Measurements from ENCODE around the gene TAF7.
A peak's percentile ranks its signal among the peaks of the same experiment; 100 is the strongest.
"Not testable (repeated sequence)": the region's sequence is repeated elsewhere in the genome, so short reads cannot be mapped to it uniquely, and the experiment has no call there.

TAF7 gene

GRCh38 chr5:141351591-141351990 lies 31.0 kb upstream of the TAF7 start:
- no peak overlapping the region for H3K4me3 ChIP-seq (ENCODE audit: low read depth, low read length)

GRCh38 chr5:141349917-141350619 lies 29.5 kb upstream of the TAF7 start, which contains the start of gene PCDHGB1:
TSS of gene PCDHGB1 (plus strand) at chr5:141350099. CDS start at chr5:141350261, 162 bp downstream.
- peak; percentile 81 for DNase-seq (ENCODE audit: low read depth)
- no peak for TF ChIP-seq MYC (IDR thresholded peaks at IDR 0.05; ENCODE audit: low read depth, low read length)
- TF ChIP-seq POLR2A (IDR thresholded peaks at IDR 0.05; ENCODE audit: extremely low read depth, insufficient read length), result no peak
- TF ChIP-seq CTCF (IDR thresholded peaks at IDR 0.05; ENCODE audit: low read depth, low read length), result peak; percentile 77
- TF ChIP-seq MAX (IDR thresholded peaks at IDR 0.05; ENCODE audit: low read depth, low read length), result no peak
- H3K4me3 ChIP-seq (ENCODE audit: low read depth, low read length), result peak within 1 kb of the TSS; percentile 58

More at GRCh38 chr5:141351591-141351990, 31.0 kb upstream of the TAF7 start:
- no peak for DNase-seq (ENCODE audit: low read depth)
- no peak for TF ChIP-seq CTCF (IDR thresholded peaks at IDR 0.05; ENCODE audit: low read depth, low read length)
- no peak for TF ChIP-seq MYC (IDR thresholded peaks at IDR 0.05; ENCODE audit: low read depth, low read length)
- TF ChIP-seq POLR2A (IDR thresholded peaks at IDR 0.05; ENCODE audit: extremely low read depth, insufficient read length), result no peak
- no peak for TF ChIP-seq MAX (IDR thresholded peaks at IDR 0.05; ENCODE audit: low read depth, low read length)

GRCh38 chr5:141346017-141346416 lies 25.4 kb upstream of the TAF7 start:
- H3K4me3 ChIP-seq (ENCODE audit: low read depth, low read length), result not testable (repeated sequence)

GRCh38 chr5:141345327-141345726 lies 24.7 kb upstream of the TAF7 start:
- H3K4me3 ChIP-seq (ENCODE audit: low read depth, low read length), result no peak overlapping the region
- DNase-seq (ENCODE audit: low read depth), result no peak
- TF ChIP-seq POLR2A (IDR thresholded peaks at IDR 0.05; ENCODE audit: extremely low read depth, insufficient read length) (no peak), CTCF (IDR thresholded peaks at IDR 0.05; ENCODE audit: low read depth, low read length) (no peak), MYC (IDR thresholded peaks at IDR 0.05; ENCODE audit: low read depth, low read length) (no peak), MAX (IDR thresholded peaks at IDR 0.05; ENCODE audit: low read depth, low read length) (no peak)

More at GRCh38 chr5:141346017-141346416, 25.4 kb upstream of the TAF7 start:
- not testable (repeated sequence) for DNase-seq (ENCODE audit: low read depth)

- TF ChIP-seq POLR2A (IDR thresholded peaks at IDR 0.05; ENCODE audit: extremely low read depth, insufficient read length), result no peak
- TF ChIP-seq CTCF (IDR thresholded peaks at IDR 0.05; ENCODE audit: low read depth, low read length), result no peak
- TF ChIP-seq MYC (IDR thresholded peaks at IDR 0.05; ENCODE audit: low read depth, low read length), result no peak
- TF ChIP-seq MAX (IDR thresholded peaks at IDR 0.05; ENCODE audit: low read depth, low read length), result no peak
- H3K4me3 ChIP-seq (ENCODE audit: low read depth, low read length), result no peak overlapping the region
- no peak for DNase-seq (ENCODE audit: low read depth)
Observed at GRCh38 chr5:141343953-141344463, 23.4 kb upstream of the TAF7 start.

- DNase-seq (ENCODE audit: low read depth), result peak; percentile 50
- TF ChIP-seq MAX (IDR thresholded peaks at IDR 0.05; ENCODE audit: low read depth, low read length), result no peak
- no peak for TF ChIP-seq POLR2A (IDR thresholded peaks at IDR 0.05; ENCODE audit: extremely low read depth, insufficient read length)
- TF ChIP-seq MYC (IDR thresholded peaks at IDR 0.05; ENCODE audit: low read depth, low read length), result no peak
- peak; percentile 47 for TF ChIP-seq CTCF (IDR thresholded peaks at IDR 0.05; ENCODE audit: low read depth, low read length)
Observed at GRCh38 chr5:141343242-141343952, 22.8 kb upstream of the TAF7 start, which contains the start of gene PCDHGA3. TSS of gene PCDHGA3 (plus strand) at chr5:141343829. CDS start at chr5:141344034, 205 bp downstream.

More at GRCh38 chr5:141343242-141343952, 22.8 kb upstream of the TAF7 start, which contains the start of gene PCDHGA3:
- H3K4me3 ChIP-seq (ENCODE audit: low read depth, low read length), result no peak within 1 kb of the TSS

Measured in NB4 (cell line).